ENCODE data around the gene PDXP.
"Not testable (repeated sequence)": the region's sequence is repeated elsewhere in the genome, so short reads cannot be mapped to it uniquely, and the experiment has no call there.

Gene PDXP

DNA sequence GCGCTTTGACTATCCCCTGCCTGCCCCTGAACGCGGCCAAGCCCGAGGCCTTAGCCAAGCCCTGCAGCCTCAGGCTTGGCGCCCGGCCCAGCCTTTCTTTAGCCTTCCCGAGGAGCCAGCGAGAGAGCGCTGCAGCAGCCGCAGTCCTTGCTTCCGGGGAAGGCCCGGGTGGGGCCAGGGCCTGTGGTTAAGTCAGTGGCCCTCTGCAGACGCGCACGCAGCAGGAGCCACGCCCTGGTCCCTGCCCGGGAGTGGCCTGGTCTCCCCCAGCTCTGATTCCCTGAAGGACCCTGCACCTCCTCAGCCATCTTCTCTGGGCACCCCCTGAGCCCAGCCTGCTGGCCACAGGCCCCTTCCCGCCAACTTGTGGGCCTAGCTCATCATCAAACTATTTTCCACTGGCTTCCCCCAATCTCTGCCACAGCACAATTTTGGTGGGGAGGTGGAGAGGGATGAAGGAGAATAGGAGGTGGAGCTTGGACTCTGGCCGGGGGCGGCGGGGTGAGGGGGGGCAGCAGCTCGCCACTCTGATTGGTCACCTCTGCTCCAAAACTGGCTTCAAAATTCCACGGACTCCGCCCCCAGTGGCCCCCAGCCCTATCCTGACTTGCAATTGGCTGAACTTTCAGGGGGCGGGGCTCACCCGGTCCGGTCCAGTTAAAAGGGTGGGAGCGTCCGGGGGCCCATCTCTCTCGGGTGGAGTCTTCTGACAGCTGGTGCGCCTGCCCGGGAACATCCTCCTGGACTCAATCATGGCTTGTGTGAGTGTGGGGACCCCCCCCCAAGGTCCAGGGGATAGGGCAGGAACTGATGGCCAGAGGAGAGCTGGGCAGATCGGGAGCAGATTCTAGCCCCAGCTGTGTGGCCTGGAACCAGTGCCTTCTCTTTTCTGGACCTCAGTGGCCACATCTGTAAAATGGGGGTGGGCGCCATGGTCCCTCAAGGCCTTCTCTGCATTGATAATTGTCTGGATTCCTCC lies 16.7 kb downstream of the PDXP start, which contains the start of gene LGALS1:
Gene LGALS1 (plus strand): TSS at position 686 of the 979 bp plus-strand sequence. CDS start 67 bp downstream, at position 753.
- peak; percentile 76 for DNase-seq (ENCODE audit: low spot score)

DNA sequence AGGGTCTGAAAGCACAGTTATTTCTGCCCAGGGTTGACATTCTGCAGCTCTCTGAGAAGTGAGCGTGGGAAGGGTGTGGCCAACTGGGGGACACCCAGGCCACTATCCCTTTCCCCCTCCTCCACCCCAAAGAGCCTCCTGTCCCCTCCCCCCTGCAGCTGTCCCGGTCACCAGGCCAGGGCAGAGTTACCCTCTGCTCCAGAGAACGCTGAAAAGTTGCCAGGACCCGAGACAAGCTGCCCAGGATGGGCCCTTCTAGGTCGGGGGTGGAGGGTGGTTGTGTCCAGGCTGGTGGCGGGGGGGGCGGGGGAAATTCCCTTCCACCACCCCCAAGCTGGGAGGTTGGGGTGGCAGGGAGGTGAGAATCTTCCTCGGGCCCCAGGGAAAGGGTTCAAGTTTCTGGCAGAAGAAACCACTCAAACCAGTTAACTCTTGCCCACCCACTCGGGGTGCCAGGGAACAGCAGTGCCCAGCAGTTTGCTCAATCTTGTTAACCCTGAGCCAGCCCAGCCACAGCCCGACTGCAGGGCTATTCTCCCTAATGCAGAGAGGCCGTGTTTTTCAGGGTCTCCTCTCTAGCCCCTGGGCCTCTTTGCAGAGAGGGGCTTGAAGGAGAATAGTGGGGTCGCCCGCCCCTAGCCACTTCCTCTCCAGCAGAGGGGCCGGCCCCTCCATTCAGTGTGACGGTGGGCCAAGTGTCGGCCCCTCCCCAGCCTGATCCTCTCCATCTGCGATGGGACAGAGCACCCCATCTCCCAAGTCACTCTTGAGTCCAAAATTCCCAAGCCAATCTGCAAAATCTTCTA lies 17.6 kb downstream of the PDXP start:
- no peak for DNase-seq (ENCODE audit: low spot score)

DNA sequence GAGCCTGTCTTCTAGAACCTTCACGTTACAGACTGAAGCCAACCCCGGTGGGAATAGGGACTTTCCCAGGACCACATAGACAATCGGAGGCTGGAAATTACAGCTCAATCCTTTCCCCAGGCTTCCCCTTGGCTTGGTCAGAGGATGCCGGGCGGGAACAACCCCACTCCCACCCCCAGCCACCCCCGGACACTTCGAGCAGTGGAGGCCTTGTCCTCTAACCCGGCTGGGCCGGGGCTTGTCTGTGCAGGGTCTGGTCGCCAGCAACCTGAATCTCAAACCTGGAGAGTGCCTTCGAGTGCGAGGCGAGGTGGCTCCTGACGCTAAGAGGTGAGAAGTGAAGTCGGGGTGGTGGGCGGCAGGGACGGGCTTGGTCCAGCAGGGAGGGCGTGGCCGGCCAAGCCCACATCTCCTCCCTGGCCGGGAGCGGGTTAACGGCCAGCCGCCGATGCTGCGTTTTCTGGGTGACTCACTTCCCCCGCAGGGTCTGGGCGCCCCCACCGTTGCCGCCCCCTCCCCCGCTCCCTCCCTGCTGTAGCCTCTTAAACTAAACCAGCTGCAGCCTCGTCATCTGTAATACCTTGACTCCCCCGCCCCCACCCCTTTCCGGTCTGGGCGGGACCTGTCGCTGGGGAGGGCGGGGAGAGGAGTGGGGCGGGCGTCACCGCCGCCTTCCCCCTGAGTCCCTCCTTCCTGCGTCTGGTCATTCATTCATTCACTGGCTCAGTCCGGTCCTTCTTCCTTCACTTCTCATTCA lies 18.4 kb downstream of the PDXP start:
- peak; percentile 80 for DNase-seq (ENCODE audit: low spot score)

DNA sequence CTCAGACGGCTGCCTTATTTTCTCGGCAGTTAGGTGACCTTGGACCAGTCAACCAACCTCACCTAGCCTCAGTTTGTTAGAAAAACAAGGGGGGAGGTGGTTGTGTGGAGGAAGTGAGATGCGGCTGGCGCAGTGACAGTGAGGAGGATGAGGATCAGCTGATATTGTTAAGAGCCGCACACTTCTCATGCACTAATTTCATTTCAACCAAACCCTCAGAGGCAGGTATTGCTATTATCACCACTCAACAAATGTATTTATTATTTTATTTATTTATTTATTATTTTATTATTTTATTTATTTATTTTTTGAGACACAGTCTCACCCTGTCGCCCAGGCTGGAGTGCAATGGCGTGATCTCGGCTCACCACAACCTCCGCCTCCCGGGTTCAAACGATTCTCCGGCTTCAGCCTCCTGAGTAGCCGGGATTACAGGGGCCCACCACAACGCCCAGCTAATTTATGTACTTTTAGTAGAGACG lies 19.0 kb downstream of the PDXP start:
- DNase-seq (ENCODE audit: low spot score) = no peak

DNA sequence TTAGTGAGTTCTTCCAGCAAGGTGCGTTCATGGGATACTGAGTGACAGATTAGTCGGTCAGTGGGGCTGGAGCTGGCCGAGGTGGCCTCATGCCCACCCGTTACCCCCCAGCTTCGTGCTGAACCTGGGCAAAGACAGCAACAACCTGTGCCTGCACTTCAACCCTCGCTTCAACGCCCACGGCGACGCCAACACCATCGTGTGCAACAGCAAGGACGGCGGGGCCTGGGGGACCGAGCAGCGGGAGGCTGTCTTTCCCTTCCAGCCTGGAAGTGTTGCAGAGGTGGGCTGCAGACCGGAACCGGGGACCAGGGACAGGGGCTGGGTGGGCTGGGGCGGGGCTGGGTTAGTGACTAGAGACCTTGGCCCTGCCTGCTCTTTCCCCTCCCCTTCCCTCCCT lies 19.8 kb downstream of the PDXP start:
- DNase-seq (ENCODE audit: low spot score) = no peak

DNA sequence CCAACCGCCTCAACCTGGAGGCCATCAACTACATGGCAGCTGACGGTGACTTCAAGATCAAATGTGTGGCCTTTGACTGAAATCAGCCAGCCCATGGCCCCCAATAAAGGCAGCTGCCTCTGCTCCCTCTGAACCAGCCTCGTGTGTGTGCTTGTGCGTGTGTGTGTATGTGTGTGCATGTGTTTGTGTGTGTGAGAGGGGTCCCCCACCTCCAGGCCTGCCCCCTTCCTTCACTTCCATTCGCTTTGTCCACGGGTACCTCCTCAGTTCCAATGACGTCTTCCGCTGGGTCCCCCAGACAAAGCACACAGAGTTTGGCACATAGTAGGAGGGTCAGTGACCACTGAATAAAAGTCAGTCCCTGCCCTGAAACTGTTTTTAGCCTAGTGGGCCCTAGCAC lies 21.1 kb downstream of the PDXP start:
- no peak for DNase-seq (ENCODE audit: low spot score)

DNA sequence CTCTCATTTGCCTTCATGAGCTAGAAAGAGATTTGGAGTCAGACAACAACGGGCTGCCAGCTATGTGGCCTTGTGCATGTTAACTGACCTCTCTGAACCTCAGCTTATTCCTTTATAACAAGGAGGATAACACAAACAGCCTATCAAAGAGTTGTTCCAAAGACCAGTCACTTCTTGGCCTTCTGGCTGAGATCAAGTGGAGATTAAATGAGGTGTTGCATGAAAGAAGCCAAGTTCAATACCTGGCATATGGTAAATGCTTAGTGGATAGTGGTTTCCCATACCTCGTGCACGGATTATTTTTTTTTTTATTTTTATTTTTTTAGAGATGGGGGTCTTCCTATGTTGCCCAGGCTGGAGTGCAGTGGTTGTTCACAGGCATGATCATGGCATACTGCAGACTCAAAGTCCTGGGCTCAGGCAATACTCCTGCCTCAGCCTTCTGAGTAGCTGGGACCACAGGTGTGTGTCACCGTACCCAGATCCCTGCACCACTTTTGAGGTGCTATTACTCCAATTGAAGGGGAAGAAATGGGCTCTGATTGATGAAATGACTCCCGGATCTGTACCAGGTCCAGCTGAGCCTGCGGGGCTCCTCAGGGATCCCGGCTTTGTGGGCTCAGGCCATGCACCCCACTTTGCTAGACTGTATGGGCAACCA lies 21.8 kb downstream of the PDXP start:
- no peak for DNase-seq (ENCODE audit: low spot score)

DNA sequence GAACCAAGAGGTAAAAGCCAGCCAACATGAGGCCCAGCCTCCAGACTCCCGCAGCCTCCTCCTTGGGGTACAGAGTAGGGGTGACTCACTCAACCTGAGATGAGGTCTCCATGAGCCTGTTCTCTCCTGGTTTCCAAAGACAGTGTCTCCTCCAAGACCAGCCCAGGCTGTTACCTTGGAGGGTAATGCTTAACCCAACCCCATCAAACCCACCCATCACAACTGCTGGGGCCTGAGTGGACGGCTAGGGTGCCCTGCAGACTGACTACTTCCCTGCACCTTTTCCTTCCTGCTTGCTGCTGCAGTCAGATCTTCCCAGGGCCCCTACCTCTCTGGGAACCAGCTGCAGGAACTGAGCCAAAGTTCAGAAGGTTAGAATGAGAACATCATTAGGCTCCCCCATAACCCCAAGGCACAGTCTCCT lies 22.5 kb downstream of the PDXP start:
- DNase-seq (ENCODE audit: low spot score) = no peak

DNA sequence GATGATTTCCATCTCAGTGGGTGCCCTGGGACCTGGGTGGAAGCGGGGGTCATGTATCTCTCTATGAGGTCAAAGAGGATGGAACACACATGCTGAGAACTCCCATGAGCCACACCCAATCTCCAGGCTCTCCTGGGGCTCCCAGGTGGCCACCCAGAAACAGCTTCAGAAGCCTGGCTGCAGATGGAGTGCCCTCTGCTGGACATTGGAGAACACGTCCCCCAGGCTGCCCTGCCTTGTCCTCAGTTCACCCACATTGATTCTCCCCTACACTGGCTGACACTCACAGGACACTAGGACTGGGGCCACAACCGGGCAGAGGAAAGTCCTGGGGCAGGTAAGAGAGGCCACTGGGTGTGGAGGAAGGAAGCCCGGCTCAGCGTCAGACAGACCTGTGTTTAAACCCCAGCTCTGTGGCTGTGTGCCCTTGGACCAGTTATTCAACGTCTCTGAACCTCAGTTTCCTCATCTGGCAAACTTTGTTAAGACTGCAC lies 23.1 kb downstream of the PDXP start:
- DNase-seq (ENCODE audit: low spot score) = peak; percentile 84

DNA sequence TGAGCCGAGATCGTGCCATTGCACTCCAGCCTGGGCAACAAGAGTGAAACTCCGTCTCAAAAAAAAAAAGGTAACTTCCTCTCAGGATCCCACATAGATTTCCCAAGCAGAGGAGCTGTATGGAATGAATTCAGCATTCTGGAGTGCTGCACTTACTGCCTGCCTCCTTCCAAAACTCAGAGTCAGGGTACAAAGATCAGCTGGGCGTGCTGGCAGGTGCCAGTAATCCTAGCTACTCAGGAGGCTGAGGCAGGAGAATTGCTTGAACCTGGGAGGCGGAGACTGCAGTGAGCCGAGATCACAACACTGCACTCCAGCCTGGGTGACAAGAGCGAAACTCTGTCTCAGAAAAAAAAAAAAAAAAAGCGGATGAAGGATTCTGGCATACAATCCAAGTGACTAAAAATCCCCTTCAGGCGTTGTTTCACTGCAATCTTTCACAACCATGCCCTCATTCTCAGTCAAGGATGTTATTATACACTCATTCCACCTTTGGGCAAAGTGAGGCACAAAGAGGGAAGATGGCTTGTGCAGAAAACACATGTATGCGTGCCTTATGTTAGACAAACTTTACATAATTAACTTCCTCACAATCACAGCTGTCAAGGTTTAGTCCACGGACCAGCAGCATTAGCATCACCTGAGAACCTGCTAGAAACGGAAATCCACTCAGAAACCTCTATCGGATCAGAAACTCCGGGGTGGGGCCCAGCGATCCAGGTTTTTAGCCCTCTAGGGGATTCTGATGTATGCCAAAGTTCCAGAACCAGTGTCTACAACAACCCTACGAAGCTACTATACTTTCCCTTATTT lies 26.5 kb downstream of the PDXP start:
- no peak for DNase-seq (ENCODE audit: low spot score)

DNA sequence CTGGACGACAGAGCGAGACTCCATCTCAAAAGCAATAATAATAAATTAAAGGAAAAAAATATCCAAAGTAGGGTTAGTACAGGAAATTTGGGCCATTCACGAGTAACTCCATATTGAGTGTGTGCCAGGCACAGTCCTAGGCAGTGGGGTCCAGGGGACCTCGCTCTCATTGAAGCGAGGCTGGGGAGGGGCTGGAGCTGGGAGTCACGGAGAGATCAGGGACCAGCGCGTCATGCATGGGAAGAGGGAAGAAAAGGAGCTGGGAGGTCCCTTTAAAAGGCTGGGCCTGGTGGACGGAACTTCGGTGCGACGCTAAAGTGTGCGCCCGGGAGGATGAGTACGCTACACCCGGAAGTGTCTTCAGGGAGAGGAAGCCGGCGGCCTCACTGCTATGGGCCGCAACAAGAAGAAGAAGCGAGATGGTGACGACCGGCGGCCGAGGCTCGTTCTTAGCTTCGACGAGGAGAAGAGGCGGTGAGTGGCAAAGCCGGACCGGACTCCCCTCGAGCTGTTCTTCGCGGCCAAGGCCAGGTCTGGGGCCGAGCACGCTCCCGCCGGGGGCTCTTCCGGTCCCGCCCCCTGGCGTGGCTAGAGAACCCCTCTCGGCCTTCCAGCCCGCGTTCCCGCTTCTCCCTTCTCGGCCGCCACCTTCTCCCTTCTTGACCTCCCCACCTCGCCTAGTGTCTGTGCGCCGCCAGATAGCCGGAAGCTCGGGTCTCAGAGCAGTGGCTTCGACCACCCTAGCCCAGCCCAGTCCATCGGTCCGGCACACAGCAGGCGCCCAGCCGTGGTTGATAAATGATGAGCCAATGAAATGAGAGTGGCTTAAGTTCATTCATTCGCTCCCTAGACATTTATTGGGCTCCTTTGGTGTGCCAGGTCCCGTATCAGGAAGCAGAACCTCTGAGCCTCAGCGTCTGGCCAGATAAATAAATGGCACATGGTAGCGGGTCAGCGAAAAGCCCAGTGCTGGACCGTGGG lies 27.8 kb downstream of the PDXP start, which contains the start of gene NOL12:
Gene NOL12 (plus strand): TSS at position 342 of the 981 bp plus-strand sequence. CDS start 50 bp downstream, at position 392.
- peak; percentile 90 for DNase-seq (ENCODE audit: low spot score)

DNA sequence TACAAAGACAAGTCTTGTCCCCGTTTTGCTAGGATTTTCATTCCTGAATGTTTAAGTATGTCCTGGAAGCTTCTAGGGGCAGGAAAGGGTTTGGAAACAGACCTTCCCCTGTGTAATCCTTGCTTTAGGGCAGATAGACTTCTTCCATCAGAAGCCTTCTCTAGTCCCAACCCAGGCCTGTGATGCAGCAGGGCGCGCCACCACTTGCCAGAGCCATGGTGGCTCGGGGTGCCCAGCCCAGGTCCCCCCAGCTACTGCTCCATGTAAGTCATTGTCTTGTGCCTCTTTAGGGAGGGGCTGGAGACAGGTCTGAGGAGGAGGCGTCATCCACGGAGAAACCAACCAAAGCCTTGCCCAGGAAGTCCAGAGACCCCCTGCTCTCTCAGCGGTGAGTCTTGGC lies 31.9 kb downstream of the PDXP start:
- no peak for DNase-seq (ENCODE audit: low spot score)

DNA sequence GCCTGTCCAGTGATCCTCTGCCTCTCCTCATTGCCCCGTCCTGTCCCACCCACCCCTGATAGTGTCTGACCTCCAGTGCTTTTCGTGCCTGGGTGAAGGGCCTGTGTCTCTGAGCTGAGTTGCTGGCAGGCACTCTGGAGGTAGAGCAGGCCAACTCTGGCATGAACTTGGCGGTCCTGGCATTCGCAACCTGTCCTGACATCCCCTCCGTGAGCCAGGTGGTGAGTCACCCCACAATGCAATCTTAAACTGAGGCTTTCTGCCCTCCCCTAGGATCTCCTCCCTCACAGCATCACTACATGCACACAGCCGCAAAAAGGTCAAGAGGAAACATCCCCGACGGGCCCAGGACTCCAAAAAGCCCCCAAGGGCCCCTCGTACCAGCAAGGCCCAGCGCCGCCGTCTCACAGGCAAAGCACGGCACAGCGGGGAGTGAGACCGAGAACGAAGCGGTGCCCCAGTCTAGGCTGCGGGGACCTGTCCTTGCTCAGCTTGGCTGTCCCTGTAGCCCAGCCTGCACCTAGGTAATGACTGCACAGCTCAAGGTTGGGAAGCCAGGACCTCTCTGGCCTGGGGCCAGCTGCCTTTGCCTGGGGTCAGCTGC lies 32.5 kb downstream of the PDXP start:
- DNase-seq (ENCODE audit: low spot score) = no peak

DNA sequence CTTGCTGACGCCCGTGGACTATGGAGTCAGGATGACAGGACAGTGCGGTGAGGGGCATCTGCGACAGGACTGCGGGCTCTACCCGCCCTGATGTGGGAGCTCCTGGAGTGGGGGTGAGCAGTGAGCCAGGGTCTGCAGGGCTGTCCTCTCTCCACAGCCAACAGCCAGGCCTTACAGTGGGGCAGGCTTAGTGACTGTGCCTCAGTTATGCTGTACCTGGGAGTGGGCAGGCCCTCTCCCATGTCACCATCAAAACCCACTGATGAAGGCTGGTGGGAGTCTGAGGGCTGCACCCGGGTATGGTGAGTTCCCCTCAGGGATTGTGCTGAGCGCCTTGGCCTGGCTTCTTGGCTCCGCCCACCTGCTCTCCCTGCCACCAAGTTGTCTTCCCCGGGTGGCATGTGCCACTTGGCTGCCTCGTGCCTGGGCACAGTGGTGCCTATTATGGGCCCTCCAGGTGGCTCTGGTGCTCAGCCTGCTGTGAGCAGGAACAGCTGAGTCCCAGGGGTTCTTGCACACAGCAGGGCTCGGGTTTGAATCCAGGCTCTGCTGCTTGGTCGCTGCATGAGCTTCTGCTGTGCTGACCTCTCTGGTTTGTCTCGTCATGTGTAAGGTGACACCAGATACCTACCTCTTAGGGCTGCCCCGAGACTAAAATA lies 34.2 kb downstream of the PDXP start:
- DNase-seq (ENCODE audit: low spot score) = no peak

DNA sequence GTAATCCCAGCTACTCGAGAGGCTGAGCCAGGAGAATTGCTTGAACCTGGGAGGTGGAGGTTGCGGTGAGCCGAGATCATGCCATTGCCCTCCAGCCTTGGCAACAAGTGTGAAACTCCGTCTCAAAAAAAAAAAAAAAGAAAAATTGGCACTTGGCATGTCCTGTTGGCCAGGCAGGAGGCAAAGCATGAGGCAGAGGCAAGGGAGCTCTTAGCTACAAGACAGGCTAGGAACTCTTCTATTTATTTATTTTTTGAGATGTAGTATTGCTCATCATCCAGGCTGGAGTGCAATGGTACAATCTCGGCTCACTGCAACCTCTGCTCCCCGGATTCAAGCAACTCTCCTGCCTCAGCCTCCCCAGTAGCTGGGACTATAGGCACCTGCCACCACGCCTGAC lies 35.6 kb downstream of the PDXP start:
- not testable (repeated sequence) for DNase-seq (ENCODE audit: low spot score)

DNA sequence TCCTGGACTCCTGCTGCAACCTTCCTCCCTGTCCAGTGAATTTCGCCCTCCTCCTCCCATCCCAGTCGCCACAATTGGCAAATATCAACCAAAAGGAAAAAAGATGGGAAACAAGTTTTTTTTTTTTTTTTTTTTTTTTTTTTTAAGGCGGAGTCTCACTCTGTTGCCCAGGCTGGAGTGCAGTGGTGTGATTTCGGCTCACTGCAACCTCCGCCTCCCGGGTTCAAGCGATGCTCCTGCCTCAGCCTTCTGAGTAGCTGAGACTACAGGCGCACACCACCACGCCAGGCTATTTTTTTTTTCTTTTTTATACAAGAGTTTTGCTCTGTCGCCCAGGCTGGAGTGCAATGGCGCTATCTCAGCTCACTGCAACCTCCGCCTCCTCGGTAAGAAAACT lies 37.7 kb downstream of the PDXP start:
- DNase-seq (ENCODE audit: low spot score) = not testable (repeated sequence)

DNA sequence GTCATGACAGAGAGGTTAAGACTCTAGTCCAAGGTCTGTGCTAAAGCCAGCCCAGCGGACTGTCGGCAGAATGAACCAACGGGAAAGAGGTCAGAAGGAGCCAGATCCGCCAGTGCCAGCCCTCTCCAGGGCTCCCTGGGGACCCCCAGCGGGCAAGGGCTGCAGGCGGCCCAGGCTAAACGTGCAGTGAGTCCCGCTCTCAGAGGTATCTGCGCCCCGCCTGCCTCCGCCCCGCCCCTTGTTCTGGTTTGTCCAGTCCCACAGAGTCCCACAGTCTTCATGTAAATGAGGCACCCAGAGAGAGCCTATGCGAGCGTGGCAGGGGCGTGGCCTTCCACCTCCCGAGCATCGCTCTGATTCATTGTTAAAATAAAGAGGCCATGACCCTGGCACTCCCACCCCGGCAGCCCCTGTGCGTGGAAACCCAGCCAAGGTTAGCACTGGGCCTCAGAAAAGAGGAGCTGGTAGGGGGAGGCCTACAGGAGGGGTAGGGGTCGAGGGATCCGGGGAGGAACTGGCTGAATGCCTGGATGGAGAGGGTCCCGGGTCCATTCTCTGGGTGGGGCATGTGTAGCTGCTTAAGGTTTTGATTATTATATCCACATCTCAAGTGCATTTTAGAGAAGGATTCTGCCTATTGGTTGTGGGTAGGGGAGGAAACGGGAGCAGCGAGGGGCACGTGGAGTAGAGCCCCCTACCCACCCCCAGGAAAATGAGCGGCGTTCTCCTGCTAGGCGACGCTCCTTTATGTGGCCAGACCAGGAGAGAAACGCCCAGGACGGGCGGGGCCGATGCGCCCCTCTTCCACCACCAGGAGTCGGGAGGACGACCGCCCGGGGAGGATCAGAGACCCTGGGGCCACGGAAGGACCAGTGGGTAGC lies 38.4 kb downstream of the PDXP start, which contains the start of gene TRIOBP:
Gene TRIOBP (plus strand): TSS at position 392 of the 881 bp plus-strand sequence. CDS start 4,318 bp downstream, outside the sequence.
- peak; percentile 98 for DNase-seq (ENCODE audit: low spot score)

Data from ecto neural progenitor cell (in vitro differentiated cells).